Spleen (tissue), 7 donors: ENCODE measurements around the gene ABT1.

Experiments
- POLR2A ChIP-seq, 3 donors: fragments of 450-650 bp; IDR thresholded peaks; one replicate each; pipeline ENCODE4 v1.5.1; 2017; ENCODE audit warnings: antibody characterized with exemption in 3 of 3, mild to moderate bottlenecking in 1 of 3
- POLR2AphosphoS5 ChIP-seq, 3 donors: sonication (generic); formaldehyde crosslinking; IDR thresholded peaks; one replicate each; pipeline ENCODE4 v1.5.1; 2017; ENCODE audit warnings: antibody characterized with exemption in 3 of 3
- TF ChIP-seq, protein P1 (sequence below), 11 experiments: fragments of 200-600 bp in 7 of 11; fragments of 450-650 bp in 4 of 11; sonication (generic) in 4 of 11; IDR thresholded peaks in 8 of 11; conservative IDR thresholded peaks in 3 of 11; 1 replicate in 7 of 11; 2 replicates in 4 of 11; pipeline versions ENCODE4 v1.4.0 to v1.8.0; 2016 to 2021; ENCODE audit warnings: antibody characterized with exemption in 11 of 11, inconsistent platforms in 4 of 11, mild to moderate bottlenecking in 1 of 11
- donor health status: DM: no; HTN: no; CAD: no; lungs with moderate emphysema.
- donor health status: DM: no; HTN: no; CAD: no.
- donor health status: DM: no; HTN: no; CAD: no.

- TF ChIP-seq, protein P1, sequence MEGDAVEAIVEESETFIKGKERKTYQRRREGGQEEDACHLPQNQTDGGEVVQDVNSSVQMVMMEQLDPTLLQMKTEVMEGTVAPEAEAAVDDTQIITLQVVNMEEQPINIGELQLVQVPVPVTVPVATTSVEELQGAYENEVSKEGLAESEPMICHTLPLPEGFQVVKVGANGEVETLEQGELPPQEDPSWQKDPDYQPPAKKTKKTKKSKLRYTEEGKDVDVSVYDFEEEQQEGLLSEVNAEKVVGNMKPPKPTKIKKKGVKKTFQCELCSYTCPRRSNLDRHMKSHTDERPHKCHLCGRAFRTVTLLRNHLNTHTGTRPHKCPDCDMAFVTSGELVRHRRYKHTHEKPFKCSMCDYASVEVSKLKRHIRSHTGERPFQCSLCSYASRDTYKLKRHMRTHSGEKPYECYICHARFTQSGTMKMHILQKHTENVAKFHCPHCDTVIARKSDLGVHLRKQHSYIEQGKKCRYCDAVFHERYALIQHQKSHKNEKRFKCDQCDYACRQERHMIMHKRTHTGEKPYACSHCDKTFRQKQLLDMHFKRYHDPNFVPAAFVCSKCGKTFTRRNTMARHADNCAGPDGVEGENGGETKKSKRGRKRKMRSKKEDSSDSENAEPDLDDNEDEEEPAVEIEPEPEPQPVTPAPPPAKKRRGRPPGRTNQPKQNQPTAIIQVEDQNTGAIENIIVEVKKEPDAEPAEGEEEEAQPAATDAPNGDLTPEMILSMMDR (IDR thresholded peaks at IDR 0.05 in 8 of 11, conservative IDR thresholded peaks at IDR 0.05 in 3 of 11) = no peak
- TF ChIP-seq POLR2A (IDR thresholded peaks at IDR 0.05) (no peak), POLR2AphosphoS5 (IDR thresholded peaks at IDR 0.05) (no peak)
These were observed 26.6 kb downstream of the ABT1 start for GRCh38 chr6:26623339-26623859.
